GM12878 (cell line): ENCODE measurements around the gene HMCN2.

Source experiments
- BRCA1 ChIP-seq: IDR thresholded peaks from 2 replicates; pipeline ENCODE4 v1.6.1; 2011; ENCODE audit warnings: low read depth, low read length, improper control_type of control experiment
- EP300 ChIP-seq, 2 experiments: fragments of 150-350 bp in 1 of 2; IDR thresholded peaks; 2 replicates each; pipeline ENCODE4 v1.6.1; 2011 to 2012; ENCODE audit warnings: low read depth in 2 of 2, low read length in 2 of 2, borderline replicate concordance in 1 of 2, improper control_type of control experiment in 1 of 2, inconsistent platforms in 1 of 2; ENCODE audit not compliant: control insufficient read depth in 1 of 2
- FOXK2 ChIP-seq: fragments of 450-650 bp; IDR thresholded peaks from 2 replicates; pipeline ENCODE4 v1.6.1; 2017; ENCODE audit warnings: mild to moderate bottlenecking, moderate library complexity
- HCFC1 ChIP-seq: fragments of 150-350 bp; IDR thresholded peaks from 2 replicates; pipeline ENCODE4 v1.6.1; 2014; ENCODE audit warnings: low read length
- SIN3A ChIP-seq: IDR thresholded peaks from 2 replicates; pipeline ENCODE4 v1.6.1; 2012; ENCODE audit warnings: low read depth, low read length, improper control_type of control experiment
- SREBF1 ChIP-seq: IDR thresholded peaks from 2 replicates; pipeline ENCODE4 v1.6.1; 2012; ENCODE audit warnings: mild to moderate bottlenecking, low read length
- TARDBP ChIP-seq: IDR thresholded peaks from 2 replicates; pipeline ENCODE4 v1.6.1; 2016; ENCODE audit warnings: borderline replicate concordance
- TCF12 ChIP-seq: IDR thresholded peaks from 2 replicates; pipeline ENCODE4 v1.6.1; 2011; ENCODE audit warnings: low read depth, mild to moderate bottlenecking, low read length
- YY1 ChIP-seq: IDR thresholded peaks from 2 replicates; pipeline ENCODE4 v1.6.1; 2011; ENCODE audit warnings: low read depth, mild to moderate bottlenecking, low read length
- ZSCAN29 ChIP-seq: fragments of 450-650 bp; IDR thresholded peaks from 2 replicates; pipeline ENCODE4 v1.6.1; 2017; ENCODE audit warnings: mild to moderate bottlenecking, moderate library complexity
- TF ChIP-seq, protein P1 (sequence below), 3 experiments: IDR thresholded peaks in 2 of 3; conservative IDR thresholded peaks in 1 of 3; 2 replicates each; pipeline ENCODE4 v1.5.1; 2011; ENCODE audit warnings: low read depth in 3 of 3, low read length in 3 of 3, mild to moderate bottlenecking in 3 of 3, control low read depth in 2 of 3, moderate library complexity in 2 of 3, inconsistent platforms in 1 of 3, mixed read lengths in 1 of 3; ENCODE audit not compliant: control insufficient read depth in 2 of 3, insufficient read depth in 1 of 3; ENCODE audit errors: extremely low read depth in 1 of 3
- TF ChIP-seq, protein P2 (sequence below): IDR thresholded peaks from 2 replicates; pipeline ENCODE4 v1.6.1; 2012; ENCODE audit warnings: mild to moderate bottlenecking, low read depth, low read length
- TF ChIP-seq, protein P3 (sequence below): fragments of 450-650 bp; IDR thresholded peaks from 2 replicates; pipeline ENCODE4 v1.6.1; 2017; ENCODE audit warnings: mild to moderate bottlenecking, moderate library complexity

GRCh38 chr9:130431536-130432303 lies 166.2 kb downstream of the HMCN2 start:
- TF ChIP-seq SIN3A, result no peak
- TF ChIP-seq ZSCAN29, result no peak
- TF ChIP-seq, protein P1, sequence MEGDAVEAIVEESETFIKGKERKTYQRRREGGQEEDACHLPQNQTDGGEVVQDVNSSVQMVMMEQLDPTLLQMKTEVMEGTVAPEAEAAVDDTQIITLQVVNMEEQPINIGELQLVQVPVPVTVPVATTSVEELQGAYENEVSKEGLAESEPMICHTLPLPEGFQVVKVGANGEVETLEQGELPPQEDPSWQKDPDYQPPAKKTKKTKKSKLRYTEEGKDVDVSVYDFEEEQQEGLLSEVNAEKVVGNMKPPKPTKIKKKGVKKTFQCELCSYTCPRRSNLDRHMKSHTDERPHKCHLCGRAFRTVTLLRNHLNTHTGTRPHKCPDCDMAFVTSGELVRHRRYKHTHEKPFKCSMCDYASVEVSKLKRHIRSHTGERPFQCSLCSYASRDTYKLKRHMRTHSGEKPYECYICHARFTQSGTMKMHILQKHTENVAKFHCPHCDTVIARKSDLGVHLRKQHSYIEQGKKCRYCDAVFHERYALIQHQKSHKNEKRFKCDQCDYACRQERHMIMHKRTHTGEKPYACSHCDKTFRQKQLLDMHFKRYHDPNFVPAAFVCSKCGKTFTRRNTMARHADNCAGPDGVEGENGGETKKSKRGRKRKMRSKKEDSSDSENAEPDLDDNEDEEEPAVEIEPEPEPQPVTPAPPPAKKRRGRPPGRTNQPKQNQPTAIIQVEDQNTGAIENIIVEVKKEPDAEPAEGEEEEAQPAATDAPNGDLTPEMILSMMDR (IDR thresholded peaks at IDR 0.05 in 2 of 3, conservative IDR thresholded peaks at IDR 0.05 in 1 of 3; ENCODE audit: control insufficient read depth in 2 of 3, extremely low read depth in 1 of 3, insufficient read depth in 1 of 3, low read depth in 3 of 3, low read length in 3 of 3), result no peak
- no peak for TF ChIP-seq TARDBP
- no peak for TF ChIP-seq EP300 (IDR thresholded peaks at IDR 0.05; ENCODE audit: borderline replicate concordance in 1 of 2, control insufficient read depth in 1 of 2, low read depth in 2 of 2, low read length in 2 of 2)
- TF ChIP-seq FOXK2, result no peak
- no peak for TF ChIP-seq TCF12
- TF ChIP-seq, protein P2, sequence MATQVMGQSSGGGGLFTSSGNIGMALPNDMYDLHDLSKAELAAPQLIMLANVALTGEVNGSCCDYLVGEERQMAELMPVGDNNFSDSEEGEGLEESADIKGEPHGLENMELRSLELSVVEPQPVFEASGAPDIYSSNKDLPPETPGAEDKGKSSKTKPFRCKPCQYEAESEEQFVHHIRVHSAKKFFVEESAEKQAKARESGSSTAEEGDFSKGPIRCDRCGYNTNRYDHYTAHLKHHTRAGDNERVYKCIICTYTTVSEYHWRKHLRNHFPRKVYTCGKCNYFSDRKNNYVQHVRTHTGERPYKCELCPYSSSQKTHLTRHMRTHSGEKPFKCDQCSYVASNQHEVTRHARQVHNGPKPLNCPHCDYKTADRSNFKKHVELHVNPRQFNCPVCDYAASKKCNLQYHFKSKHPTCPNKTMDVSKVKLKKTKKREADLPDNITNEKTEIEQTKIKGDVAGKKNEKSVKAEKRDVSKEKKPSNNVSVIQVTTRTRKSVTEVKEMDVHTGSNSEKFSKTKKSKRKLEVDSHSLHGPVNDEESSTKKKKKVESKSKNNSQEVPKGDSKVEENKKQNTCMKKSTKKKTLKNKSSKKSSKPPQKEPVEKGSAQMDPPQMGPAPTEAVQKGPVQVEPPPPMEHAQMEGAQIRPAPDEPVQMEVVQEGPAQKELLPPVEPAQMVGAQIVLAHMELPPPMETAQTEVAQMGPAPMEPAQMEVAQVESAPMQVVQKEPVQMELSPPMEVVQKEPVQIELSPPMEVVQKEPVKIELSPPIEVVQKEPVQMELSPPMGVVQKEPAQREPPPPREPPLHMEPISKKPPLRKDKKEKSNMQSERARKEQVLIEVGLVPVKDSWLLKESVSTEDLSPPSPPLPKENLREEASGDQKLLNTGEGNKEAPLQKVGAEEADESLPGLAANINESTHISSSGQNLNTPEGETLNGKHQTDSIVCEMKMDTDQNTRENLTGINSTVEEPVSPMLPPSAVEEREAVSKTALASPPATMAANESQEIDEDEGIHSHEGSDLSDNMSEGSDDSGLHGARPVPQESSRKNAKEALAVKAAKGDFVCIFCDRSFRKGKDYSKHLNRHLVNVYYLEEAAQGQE, result no peak
- TF ChIP-seq, protein P3, sequence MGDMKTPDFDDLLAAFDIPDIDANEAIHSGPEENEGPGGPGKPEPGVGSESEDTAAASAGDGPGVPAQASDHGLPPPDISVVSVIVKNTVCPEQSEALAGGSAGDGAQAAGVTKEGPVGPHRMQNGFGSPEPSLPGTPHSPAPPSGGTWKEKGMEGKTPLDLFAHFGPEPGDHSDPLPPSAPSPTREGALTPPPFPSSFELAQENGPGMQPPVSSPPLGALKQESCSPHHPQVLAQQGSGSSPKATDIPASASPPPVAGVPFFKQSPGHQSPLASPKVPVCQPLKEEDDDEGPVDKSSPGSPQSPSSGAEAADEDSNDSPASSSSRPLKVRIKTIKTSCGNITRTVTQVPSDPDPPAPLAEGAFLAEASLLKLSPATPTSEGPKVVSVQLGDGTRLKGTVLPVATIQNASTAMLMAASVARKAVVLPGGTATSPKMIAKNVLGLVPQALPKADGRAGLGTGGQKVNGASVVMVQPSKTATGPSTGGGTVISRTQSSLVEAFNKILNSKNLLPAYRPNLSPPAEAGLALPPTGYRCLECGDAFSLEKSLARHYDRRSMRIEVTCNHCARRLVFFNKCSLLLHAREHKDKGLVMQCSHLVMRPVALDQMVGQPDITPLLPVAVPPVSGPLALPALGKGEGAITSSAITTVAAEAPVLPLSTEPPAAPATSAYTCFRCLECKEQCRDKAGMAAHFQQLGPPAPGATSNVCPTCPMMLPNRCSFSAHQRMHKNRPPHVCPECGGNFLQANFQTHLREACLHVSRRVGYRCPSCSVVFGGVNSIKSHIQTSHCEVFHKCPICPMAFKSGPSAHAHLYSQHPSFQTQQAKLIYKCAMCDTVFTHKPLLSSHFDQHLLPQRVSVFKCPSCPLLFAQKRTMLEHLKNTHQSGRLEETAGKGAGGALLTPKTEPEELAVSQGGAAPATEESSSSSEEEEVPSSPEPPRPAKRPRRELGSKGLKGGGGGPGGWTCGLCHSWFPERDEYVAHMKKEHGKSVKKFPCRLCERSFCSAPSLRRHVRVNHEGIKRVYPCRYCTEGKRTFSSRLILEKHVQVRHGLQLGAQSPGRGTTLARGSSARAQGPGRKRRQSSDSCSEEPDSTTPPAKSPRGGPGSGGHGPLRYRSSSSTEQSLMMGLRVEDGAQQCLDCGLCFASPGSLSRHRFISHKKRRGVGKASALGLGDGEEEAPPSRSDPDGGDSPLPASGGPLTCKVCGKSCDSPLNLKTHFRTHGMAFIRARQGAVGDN, result no peak
- TF ChIP-seq YY1, result no peak
- TF ChIP-seq HCFC1, result no peak
- no peak for TF ChIP-seq SREBF1
- TF ChIP-seq BRCA1, result no peak
